Right lobe of liver (tissue), 6 donors: ENCODE results near the gene DLG1. TPM values are rescaled to one million over a fixed set of nuclear protein-coding genes. Genes with fewer than 3 reads are reported as not detected.

Source experiments
- ATAC-seq, 4 donors: fragments of 200-7000 bp; cut with Tn5 transposase; one replicate each; pipeline ENCODE4 v1.9.1; 2020; ENCODE audit warnings: mild to moderate bottlenecking in 4 of 4, moderate library complexity in 4 of 4
- DNase-seq, 3 donors: peaks; one replicate each; pipeline ENCODE4 v3.0.0-alpha.2; 2020
- H3K27ac ChIP-seq, 3 donors: fragments of 200-600 bp; one replicate each; pipeline ENCODE4 v1.8.0; 2022
- H3K27me3 ChIP-seq, 2 donors: fragments of 200-600 bp; one replicate each; pipeline ENCODE4 v1.8.0; 2022
- H3K36me3 ChIP-seq, 4 donors: fragments of 200-600 bp; sonication (generic) in 1 of 4; one replicate each; pipeline versions ENCODE4 v1.5.1 to v1.8.0; 2017 to 2022; ENCODE audit warnings: control low read depth in 1 of 4
- H3K4me1 ChIP-seq, 4 donors: fragments of 200-600 bp; sonication (generic) in 1 of 4; one replicate each; pipeline versions ENCODE4 v1.5.1 to v1.8.0; 2017 to 2022; ENCODE audit warnings: control low read depth in 1 of 4
- H3K4me3 ChIP-seq, 3 donors: fragments of 200-600 bp; one replicate each; pipeline ENCODE4 v1.8.0; 2022
- H3K9me3 ChIP-seq, 4 donors: fragments of 200-600 bp; sonication (generic) in 1 of 4; one replicate each; pipeline versions ENCODE4 v1.5.1 to v1.8.0; 2017 to 2022; ENCODE audit warnings: control low read depth in 1 of 4
- POLR2A ChIP-seq: fragments of 450-650 bp; IDR thresholded peaks from one replicate; pipeline ENCODE4 v1.6.1; 2017; ENCODE audit warnings: antibody characterized with exemption, mild to moderate bottlenecking
- WGBS: methylation state at CpG from one replicate; pipeline ENCODE4 v1.1.6; 2018; ENCODE audit warnings: low coverage, low lambda C conversion rate; ENCODE audit not compliant: insufficient coverage; ENCODE audit errors: missing lambda C conversion rate; 5-methylcytosine and 5-hydroxymethylcytosine counted together
- intact Hi-C, 2 donors: fragments of 100-400 bp; cut with DNase I; formaldehyde crosslinking; loops; one replicate each; pipeline versions ENCODE4 v1.11.2 to v1.14.1; 2022
- total RNA-seq, 6 experiments: library from RNA; depleted of rRNA in 2 of 6; stranded (reverse); fragments of >200 nt in 2 of 6; fragmentation: NEBNext Ultra II Directional in 3 of 6; extraction: Animal tissue kit (Norgen Biotek cat#: 25700) in 3 of 6; gene quantifications; one replicate each; pipeline versions ENCODE4 v1.1.0 to v1.2.4, GENCODE V29; 2016 to 2023
- TF ChIP-seq, protein P1 (sequence below), 4 donors: fragments of 200-600 bp in 3 of 4; fragments of 450-650 bp in 1 of 4; IDR thresholded peaks; one replicate each; pipeline versions ENCODE4 v1.5.1 to v1.8.0; 2016 to 2022; ENCODE audit warnings: antibody characterized with exemption in 4 of 4, mild to moderate bottlenecking in 2 of 4
- donor health status: DM: no; HTN: yes; CAD: no.
- donor health status: DM: no; HTN: no; CAD: no.
- donor health status: DM: no; HTN: no; CAD: no.
- donor health status: DM: no; HTN: yes; CAD: no.
- donor health status: DM: no; HTN: yes; CAD: no.

The DLG1 gene
- total RNA-seq, 6 experiments from 2014 or later: 36.1 to 50.2 (median 44.2) TPM

DNA sequence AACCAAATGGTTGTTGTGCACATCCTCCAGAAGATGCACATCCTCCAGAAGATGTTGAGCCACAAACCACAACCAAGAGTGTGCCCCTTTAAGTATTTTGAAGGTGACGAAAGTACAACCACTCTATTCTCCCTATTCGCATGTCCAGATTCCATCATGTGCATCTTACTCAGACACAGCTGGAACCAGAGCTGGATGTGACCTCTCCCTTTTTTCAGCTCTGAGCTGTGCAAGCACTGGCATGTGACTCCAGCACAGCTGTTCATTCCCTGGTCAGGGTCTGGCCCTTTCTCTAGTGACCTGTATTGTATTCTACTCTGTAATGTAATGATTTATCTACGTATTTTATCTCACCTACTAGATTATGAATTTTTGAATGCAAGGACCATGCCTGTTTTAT is 29.3 kb upstream of the DLG1 start:
- H3K4me1 ChIP-seq: no peaks in the 10 kb centered on the region
- TF ChIP-seq POLR2A: no peak
- TF ChIP-seq, protein P1, sequence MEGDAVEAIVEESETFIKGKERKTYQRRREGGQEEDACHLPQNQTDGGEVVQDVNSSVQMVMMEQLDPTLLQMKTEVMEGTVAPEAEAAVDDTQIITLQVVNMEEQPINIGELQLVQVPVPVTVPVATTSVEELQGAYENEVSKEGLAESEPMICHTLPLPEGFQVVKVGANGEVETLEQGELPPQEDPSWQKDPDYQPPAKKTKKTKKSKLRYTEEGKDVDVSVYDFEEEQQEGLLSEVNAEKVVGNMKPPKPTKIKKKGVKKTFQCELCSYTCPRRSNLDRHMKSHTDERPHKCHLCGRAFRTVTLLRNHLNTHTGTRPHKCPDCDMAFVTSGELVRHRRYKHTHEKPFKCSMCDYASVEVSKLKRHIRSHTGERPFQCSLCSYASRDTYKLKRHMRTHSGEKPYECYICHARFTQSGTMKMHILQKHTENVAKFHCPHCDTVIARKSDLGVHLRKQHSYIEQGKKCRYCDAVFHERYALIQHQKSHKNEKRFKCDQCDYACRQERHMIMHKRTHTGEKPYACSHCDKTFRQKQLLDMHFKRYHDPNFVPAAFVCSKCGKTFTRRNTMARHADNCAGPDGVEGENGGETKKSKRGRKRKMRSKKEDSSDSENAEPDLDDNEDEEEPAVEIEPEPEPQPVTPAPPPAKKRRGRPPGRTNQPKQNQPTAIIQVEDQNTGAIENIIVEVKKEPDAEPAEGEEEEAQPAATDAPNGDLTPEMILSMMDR (IDR thresholded peaks at IDR 0.05): no peak
- no peaks in the 10 kb centered on the region for H3K36me3 ChIP-seq
- H3K27me3 ChIP-seq: no peaks in the 10 kb centered on the region
- no peak for DNase-seq
- WGBS: 62% methylated on average over 3 of the region's 3 CpGs
- no peak overlapping the region for H3K27ac ChIP-seq
- no peaks in the 10 kb centered on the region for H3K9me3 ChIP-seq
- ATAC-seq: no peak
- H3K4me3 ChIP-seq: no peak overlapping the region
- intact Hi-C loops: no loop called here

DNA sequence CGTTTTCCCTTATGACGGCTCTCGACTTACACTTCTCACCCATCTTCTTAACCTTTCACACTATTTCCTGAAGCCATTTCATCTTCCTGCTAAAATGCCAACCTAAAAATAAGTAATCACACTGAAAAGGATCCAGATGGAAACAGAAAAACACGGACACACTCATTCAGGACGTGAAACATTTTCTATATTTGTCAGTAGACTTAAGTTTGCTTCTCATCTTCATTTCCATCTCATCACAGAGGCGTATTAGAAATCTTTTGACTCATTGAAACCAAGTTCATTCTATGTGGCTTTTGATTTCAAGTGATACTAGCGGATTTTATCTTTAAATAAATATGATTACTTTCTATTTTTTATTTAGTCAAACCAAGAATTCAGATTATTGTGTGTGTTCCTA is 27.4 kb upstream of the DLG1 start:
- WGBS: 60% methylated on average over 7 of the region's 7 CpGs
- intact Hi-C loops: no loop called here
- DNase-seq: no peak

DNA sequence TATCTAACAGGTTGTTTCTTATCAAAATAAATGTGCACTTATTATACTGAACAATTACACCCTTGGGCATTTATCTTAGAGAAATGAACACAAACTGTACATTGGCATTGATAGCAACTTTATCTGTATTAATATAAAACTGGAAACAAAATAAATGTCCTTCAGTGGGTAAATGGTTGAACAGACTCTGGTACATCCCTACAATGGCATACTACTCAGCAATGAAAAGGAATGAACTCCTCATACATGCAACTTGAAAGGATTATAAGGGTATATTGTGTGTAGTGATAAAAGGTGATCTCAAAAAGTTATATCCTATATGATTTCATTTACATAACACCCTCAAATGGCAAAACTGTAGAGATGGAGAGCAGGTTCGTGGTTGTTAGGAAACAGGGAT is 23.7 kb upstream of the DLG1 start:
- no peaks in the 10 kb centered on the region for H3K9me3 ChIP-seq
- 62% methylated on average over 1 of the region's 1 CpG for WGBS
- H3K4me3 ChIP-seq: no peak overlapping the region
- H3K27ac ChIP-seq: no peak overlapping the region
- intact Hi-C loops: no loop called here
- H3K4me1 ChIP-seq: no peaks in the 10 kb centered on the region
- TF ChIP-seq, protein P1 (IDR thresholded peaks at IDR 0.05): no peak
- TF ChIP-seq POLR2A: no peak
- DNase-seq (no peak), ATAC-seq (no peak)
- no peaks in the 10 kb centered on the region for H3K36me3 ChIP-seq
- H3K27me3 ChIP-seq: no peaks in the 10 kb centered on the region

More for the DNA sequence above, 27.4 kb upstream of the DLG1 start:
- no peaks in the 10 kb centered on the region for H3K36me3 ChIP-seq
- no peak for ATAC-seq
- no peaks in the 10 kb centered on the region for H3K27me3 ChIP-seq
- no peak overlapping the region for H3K4me3 ChIP-seq
- H3K9me3 ChIP-seq: no peaks in the 10 kb centered on the region
- no peak overlapping the region for H3K27ac ChIP-seq
- TF ChIP-seq, protein P1 (IDR thresholded peaks at IDR 0.05): no peak
- TF ChIP-seq POLR2A: no peak
- no peaks in the 10 kb centered on the region for H3K4me1 ChIP-seq

DNA sequence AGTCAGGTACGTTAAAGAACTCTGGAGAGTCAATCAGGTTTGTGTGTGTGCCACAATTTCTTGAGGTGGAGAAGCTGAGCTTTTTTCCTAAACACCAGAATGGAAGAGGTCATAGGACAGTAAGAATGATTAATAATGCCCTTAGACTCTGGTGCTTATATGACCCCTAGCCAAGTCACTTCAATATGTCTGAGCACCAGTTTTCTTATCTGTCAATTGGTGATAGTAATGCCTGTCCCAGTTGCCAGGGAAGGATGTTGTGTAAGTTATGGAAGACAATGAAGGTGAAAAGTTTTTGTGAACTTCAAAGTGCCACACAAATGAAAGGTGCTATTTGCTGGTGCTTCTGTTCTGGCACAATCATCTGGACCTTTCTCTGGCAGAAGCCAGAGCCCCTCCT is 22.2 kb upstream of the DLG1 start:
- no peaks in the 10 kb centered on the region for H3K36me3 ChIP-seq
- WGBS: 60% methylated on average over 1 of the region's 1 CpG
- H3K4me3 ChIP-seq: no peak overlapping the region
- DNase-seq: no peak
- no peak for ATAC-seq
- intact Hi-C loops: no loop called here
- H3K27me3 ChIP-seq: no peaks in the 10 kb centered on the region
- no peak overlapping the region for H3K27ac ChIP-seq
- no peaks in the 10 kb centered on the region for H3K4me1 ChIP-seq
- no peaks in the 10 kb centered on the region for H3K9me3 ChIP-seq
- TF ChIP-seq POLR2A: no peak
- TF ChIP-seq, protein P1 (IDR thresholded peaks at IDR 0.05): no peak
